ENCODE measurements around the gene BDNF. TPM values are rescaled to one million over a fixed set of nuclear protein-coding genes. Genes with fewer than 3 reads are reported as not detected.

BDNF gene
- total and polyA plus RNA-seq, 4 donors = 0.38 to 1.6 (median 1.4) TPM

DNA sequence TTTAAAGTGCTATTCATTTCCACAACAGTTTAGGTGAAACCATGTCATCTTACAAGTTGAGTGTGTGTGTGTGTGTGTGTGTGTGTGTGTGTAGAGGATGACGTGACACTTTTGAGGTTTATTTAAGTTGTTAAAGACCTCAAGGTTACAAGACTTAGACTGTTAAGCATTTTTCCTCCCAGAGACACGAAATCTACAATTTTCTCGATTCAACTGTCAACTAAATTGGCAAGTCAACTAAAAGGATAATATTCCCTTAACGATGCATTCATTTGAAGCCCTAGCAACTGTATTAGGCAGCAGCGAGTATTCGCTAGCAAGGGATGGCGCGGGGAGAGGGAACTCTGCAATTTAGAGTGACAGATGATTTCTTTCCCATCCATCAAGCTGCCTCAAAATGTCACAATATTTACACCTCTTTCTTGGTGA, 17.6 kb upstream of the BDNF start:
- DNase-seq (no peak), ATAC-seq (ENCODE audit: insufficient read depth, low FRiP score) (no peak)
- Histone ChIP-seq H3K4me3 (no peak overlapping the region), H3K27ac (ENCODE audit: low read depth in 1 of 2, low read length in 1 of 2) (no peak overlapping the region), H3K9ac (ENCODE audit: insufficient read depth in 1 of 2, low read length in 2 of 2) (no peak overlapping the region), H3K9me3 (ENCODE audit: control insufficient read depth in 4 of 4, insufficient read depth in 3 of 4, low read length in 3 of 4) (peaks cover 0 to 14% (median 0%) of the 10 kb centered on the region in 4 donors), H3K4me1 (ENCODE audit: control insufficient read depth in 5 of 5, insufficient read depth in 5 of 5, low read length in 5 of 5) (peaks cover 0 to 16% (median 0%) of the 10 kb centered on the region in 5 donors), H3K27me3 (ENCODE audit: control insufficient read depth in 3 of 3, insufficient read depth in 3 of 3, low read length in 2 of 3) (peaks cover 5 to 90% (median 42%) of the 10 kb centered on the region in 3 donors), H3K36me3 (ENCODE audit: control insufficient read depth in 4 of 4, insufficient read depth in 4 of 4, low read length in 4 of 4) (no peaks in the 10 kb centered on the region)
- TF ChIP-seq, protein P1, sequence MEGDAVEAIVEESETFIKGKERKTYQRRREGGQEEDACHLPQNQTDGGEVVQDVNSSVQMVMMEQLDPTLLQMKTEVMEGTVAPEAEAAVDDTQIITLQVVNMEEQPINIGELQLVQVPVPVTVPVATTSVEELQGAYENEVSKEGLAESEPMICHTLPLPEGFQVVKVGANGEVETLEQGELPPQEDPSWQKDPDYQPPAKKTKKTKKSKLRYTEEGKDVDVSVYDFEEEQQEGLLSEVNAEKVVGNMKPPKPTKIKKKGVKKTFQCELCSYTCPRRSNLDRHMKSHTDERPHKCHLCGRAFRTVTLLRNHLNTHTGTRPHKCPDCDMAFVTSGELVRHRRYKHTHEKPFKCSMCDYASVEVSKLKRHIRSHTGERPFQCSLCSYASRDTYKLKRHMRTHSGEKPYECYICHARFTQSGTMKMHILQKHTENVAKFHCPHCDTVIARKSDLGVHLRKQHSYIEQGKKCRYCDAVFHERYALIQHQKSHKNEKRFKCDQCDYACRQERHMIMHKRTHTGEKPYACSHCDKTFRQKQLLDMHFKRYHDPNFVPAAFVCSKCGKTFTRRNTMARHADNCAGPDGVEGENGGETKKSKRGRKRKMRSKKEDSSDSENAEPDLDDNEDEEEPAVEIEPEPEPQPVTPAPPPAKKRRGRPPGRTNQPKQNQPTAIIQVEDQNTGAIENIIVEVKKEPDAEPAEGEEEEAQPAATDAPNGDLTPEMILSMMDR (IDR thresholded peaks at IDR 0.05; ENCODE audit: control extremely low read depth, extremely low read depth) = no peak
- 8 to 9% methylated on average over 8 of the region's 8 CpGs for WGBS, 2 donors

DNA sequence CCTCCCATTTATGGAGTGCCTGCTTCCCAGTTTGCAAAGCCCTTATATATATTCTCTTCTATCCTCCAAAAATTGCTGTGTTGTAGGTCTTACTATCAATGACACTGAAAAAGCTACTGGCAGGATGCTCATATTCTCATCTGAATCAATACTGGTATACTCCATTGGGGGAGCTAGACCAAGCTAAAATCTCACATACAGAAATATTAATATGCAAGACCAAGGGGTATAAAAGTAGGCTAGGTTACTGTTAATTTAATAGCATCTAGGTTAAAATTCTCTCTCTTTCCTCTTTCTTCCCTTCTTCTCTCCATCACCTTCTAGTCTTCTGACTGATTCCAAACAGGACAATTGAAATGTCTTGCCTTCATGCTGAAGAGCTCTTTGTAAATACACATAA, 17.1 kb upstream of the BDNF start:
- Histone ChIP-seq H3K36me3 (ENCODE audit: control insufficient read depth in 4 of 4, insufficient read depth in 4 of 4, low read length in 4 of 4) (no peaks in the 10 kb centered on the region), H3K9me3 (ENCODE audit: control insufficient read depth in 4 of 4, insufficient read depth in 3 of 4, low read length in 3 of 4) (peaks cover 0 to 13% (median 0%) of the 10 kb centered on the region in 4 donors), H3K4me1 (ENCODE audit: control insufficient read depth in 5 of 5, insufficient read depth in 5 of 5, low read length in 5 of 5) (peaks cover 0 to 13% (median 0%) of the 10 kb centered on the region in 5 donors), H3K9ac (ENCODE audit: insufficient read depth in 1 of 2, low read length in 2 of 2) (no peak overlapping the region), H3K27me3 (ENCODE audit: control insufficient read depth in 3 of 3, insufficient read depth in 3 of 3, low read length in 2 of 3) (peaks cover 4 to 87% (median 42%) of the 10 kb centered on the region in 3 donors), H3K4me3 (no peak overlapping the region), H3K27ac (ENCODE audit: low read depth in 1 of 2, low read length in 1 of 2) (no peak overlapping the region)
- no peak for ATAC-seq (ENCODE audit: insufficient read depth, low FRiP score)
- no peak for DNase-seq
- TF ChIP-seq, protein P1 (IDR thresholded peaks at IDR 0.05; ENCODE audit: control extremely low read depth, extremely low read depth) = no peak

DNA sequence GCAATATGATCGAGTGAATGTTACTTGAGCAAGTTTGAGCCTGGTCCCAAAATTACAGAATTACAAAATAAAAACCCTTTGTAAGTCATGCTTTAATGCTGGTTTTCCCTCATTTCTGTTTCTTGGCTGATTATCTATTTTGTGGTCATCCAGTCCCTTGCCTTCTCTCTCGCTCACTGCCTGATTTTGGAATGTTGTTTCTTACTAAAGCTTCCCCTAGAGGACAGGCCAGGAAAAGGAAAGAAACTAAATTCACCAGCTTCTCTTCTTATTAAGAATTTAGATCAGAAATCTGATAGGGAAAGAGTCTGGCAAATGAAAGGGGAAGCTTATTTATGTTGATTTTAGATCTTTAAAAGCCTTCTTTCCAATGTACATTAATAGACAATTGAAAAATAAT, 16.6 kb upstream of the BDNF start:
- WGBS, 2 donors = 69 to 70% methylated on average over 2 of the region's 2 CpGs
- Histone ChIP-seq H3K9me3 (ENCODE audit: control insufficient read depth in 4 of 4, insufficient read depth in 3 of 4, low read length in 3 of 4) (peaks cover 0 to 10% (median 0%) of the 10 kb centered on the region in 4 donors), H3K36me3 (ENCODE audit: control insufficient read depth in 4 of 4, insufficient read depth in 4 of 4, low read length in 4 of 4) (no peaks in the 10 kb centered on the region), H3K27me3 (ENCODE audit: control insufficient read depth in 3 of 3, insufficient read depth in 3 of 3, low read length in 2 of 3) (peaks cover 4 to 81% (median 36%) of the 10 kb centered on the region in 3 donors), H3K27ac (ENCODE audit: low read depth in 1 of 2, low read length in 1 of 2) (no peak overlapping the region), H3K4me1 (ENCODE audit: control insufficient read depth in 5 of 5, insufficient read depth in 5 of 5, low read length in 5 of 5) (peaks cover 0 to 9% (median 0%) of the 10 kb centered on the region in 5 donors), H3K4me3 (no peak overlapping the region), H3K9ac (ENCODE audit: insufficient read depth in 1 of 2, low read length in 2 of 2) (no peak overlapping the region)
- TF ChIP-seq, protein P1 (IDR thresholded peaks at IDR 0.05; ENCODE audit: control extremely low read depth, extremely low read depth) = no peak
- no peak for ATAC-seq (ENCODE audit: insufficient read depth, low FRiP score)
- DNase-seq = no peak

DNA sequence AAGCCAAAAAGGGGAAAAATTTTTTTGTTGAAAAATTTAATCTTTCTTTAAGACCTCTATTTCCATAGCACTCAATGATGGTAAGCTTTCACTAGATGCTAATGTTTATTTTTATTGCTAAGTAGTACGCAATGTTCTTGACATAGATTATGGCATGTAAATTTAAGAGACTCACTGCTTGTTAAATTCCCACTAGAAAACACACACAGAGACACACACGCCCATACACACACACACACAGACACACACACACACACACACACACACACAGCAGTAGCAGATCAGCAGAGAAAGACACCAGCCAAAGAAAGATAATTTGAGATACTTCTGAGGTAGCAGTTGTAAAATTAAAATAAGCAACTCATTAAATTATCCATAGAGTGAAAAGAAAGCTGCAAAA, 16.0 kb upstream of the BDNF start:
- no peak for ATAC-seq (ENCODE audit: insufficient read depth, low FRiP score)
- 77 to 78% methylated on average over 2 of the region's 2 CpGs for whole genome bisulfite sequencing, 2 donors
- H3K27me3 ChIP-seq (ENCODE audit: control insufficient read depth in 3 of 3, insufficient read depth in 3 of 3, low read length in 2 of 3) = peaks cover 4 to 79% (median 30%) of the 10 kb centered on the region in 3 donors
- H3K27ac ChIP-seq (ENCODE audit: low read depth in 1 of 2, low read length in 1 of 2) = no peak overlapping the region
- no peaks in the 10 kb centered on the region for H3K36me3 ChIP-seq (ENCODE audit: control insufficient read depth in 4 of 4, insufficient read depth in 4 of 4, low read length in 4 of 4)
- no peak overlapping the region for H3K4me3 ChIP-seq
- H3K9ac ChIP-seq (ENCODE audit: insufficient read depth in 1 of 2, low read length in 2 of 2) = no peak overlapping the region
- TF ChIP-seq, protein P1 (IDR thresholded peaks at IDR 0.05; ENCODE audit: control extremely low read depth, extremely low read depth) = no peak
- H3K4me1 ChIP-seq (ENCODE audit: control insufficient read depth in 5 of 5, insufficient read depth in 5 of 5, low read length in 5 of 5) = peaks cover 0 to 6% (median 0%) of the 10 kb centered on the region in 5 donors
- DNase-seq = no peak
- peaks cover 0 to 5% (median 0%) of the 10 kb centered on the region in 4 donors for H3K9me3 ChIP-seq (ENCODE audit: control insufficient read depth in 4 of 4, insufficient read depth in 3 of 4, low read length in 3 of 4)
